ENCODE measurements around the gene UBE2Z.

The UBE2Z gene

DNA sequence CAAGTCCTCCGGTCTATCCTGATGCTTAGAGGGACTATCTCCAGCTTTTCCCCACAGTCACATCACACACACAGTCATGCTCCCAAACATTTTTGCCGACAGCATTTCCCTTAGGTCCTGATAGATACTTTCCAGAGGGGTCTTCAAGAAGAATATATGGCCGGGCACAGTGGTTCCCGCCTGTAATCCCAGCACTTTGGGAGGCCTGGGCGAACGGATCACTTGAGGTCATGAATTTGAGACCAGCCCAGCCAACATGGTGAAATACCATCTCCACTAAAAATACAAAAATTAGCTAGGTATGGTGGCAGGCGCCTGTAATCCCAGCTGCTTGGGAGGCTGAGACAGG lies 64.5 kb downstream of the UBE2Z start:
- Histone ChIP-seq H3K36me3 (ENCODE audit: control insufficient read depth, insufficient read depth, low read length) (no peaks in the 10 kb centered on the region), H3K27me3 (ENCODE audit: control insufficient read depth, insufficient read depth, low read length) (no peaks in the 10 kb centered on the region), H3K9ac (no peak overlapping the region), H3K4me2 (ENCODE audit: low read length) (no peak overlapping the region), H3K9me3 (ENCODE audit: control insufficient read depth, low read length) (no peaks in the 10 kb centered on the region), H3K4me1 (no peaks in the 10 kb centered on the region), H3K4me3 (ENCODE audit: low read depth, low read length) (no peak overlapping the region), H3K79me2 (no peaks in the 10 kb centered on the region), H2AFZ (no peak overlapping the region), H3K27ac (no peak overlapping the region)
- TF ChIP-seq, protein P1, sequence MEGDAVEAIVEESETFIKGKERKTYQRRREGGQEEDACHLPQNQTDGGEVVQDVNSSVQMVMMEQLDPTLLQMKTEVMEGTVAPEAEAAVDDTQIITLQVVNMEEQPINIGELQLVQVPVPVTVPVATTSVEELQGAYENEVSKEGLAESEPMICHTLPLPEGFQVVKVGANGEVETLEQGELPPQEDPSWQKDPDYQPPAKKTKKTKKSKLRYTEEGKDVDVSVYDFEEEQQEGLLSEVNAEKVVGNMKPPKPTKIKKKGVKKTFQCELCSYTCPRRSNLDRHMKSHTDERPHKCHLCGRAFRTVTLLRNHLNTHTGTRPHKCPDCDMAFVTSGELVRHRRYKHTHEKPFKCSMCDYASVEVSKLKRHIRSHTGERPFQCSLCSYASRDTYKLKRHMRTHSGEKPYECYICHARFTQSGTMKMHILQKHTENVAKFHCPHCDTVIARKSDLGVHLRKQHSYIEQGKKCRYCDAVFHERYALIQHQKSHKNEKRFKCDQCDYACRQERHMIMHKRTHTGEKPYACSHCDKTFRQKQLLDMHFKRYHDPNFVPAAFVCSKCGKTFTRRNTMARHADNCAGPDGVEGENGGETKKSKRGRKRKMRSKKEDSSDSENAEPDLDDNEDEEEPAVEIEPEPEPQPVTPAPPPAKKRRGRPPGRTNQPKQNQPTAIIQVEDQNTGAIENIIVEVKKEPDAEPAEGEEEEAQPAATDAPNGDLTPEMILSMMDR (IDR thresholded peaks at IDR 0.05) = no peak

DNA sequence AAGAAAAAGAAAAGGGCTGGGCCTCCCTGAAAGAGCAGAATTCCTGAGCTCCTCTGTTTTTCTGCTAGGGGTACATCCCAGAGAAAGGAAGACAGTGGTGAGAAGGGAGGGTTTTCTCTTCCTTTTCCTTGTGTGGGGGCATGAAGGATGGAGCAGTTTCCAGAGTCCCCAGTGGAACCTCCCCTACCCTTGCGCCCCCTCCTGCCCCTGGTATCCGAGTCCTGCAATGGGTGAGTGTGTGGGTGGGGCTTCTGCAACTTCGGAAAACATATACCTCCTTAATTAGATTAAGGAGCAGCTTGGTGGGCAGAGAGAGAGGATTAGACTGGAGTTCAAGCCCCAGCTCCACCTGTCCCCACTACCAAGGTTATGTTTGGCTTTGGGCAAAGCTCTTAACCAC lies 65.6 kb downstream of the UBE2Z start:
- no peak overlapping the region for H3K27ac ChIP-seq
- TF ChIP-seq, protein P1 (IDR thresholded peaks at IDR 0.05) = no peak
- H3K4me3 ChIP-seq (ENCODE audit: low read depth, low read length) = no peak overlapping the region
- no peaks in the 10 kb centered on the region for H3K36me3 ChIP-seq (ENCODE audit: control insufficient read depth, insufficient read depth, low read length)
- H3K27me3 ChIP-seq (ENCODE audit: control insufficient read depth, insufficient read depth, low read length) = no peaks in the 10 kb centered on the region
- no peaks in the 10 kb centered on the region for H3K79me2 ChIP-seq
- no peaks in the 10 kb centered on the region for H3K9me3 ChIP-seq (ENCODE audit: control insufficient read depth, low read length)
- H3K9ac ChIP-seq = no peak overlapping the region
- no peaks in the 10 kb centered on the region for H3K4me1 ChIP-seq
- no peak overlapping the region for H2AFZ ChIP-seq
- H3K4me2 ChIP-seq (ENCODE audit: low read length) = no peak overlapping the region

Data from parathyroid adenoma (tissue), 2 donors.